Neutrophil (primary cell): ENCODE results near the gene PTPRN2.

Source experiments
- H3K27ac ChIP-seq: fragments of 200-600 bp; sonication (generic); 2 replicates; pipeline ENCODE4 v1.5.1; 2016; ENCODE audit warnings: mild to moderate bottlenecking, moderate library complexity
- H3K27me3 ChIP-seq: fragments of 200-600 bp; sonication (generic); 2 replicates; pipeline ENCODE4 v1.6.0; 2016; ENCODE audit warnings: mild to moderate bottlenecking
- H3K36me3 ChIP-seq: fragments of 200-600 bp; sonication (generic); 2 replicates; pipeline ENCODE4 v1.5.1; 2017
- H3K4me1 ChIP-seq, 2 experiments: fragments of 200-600 bp in 1 of 2; sonication (generic) in 1 of 2; 1 replicate in 1 of 2; 2 replicates in 1 of 2; pipeline versions ENCODE4 v1.5.1 to v1.6.1; 2013 to 2016; ENCODE audit warnings: low read depth in 1 of 2, low read length in 1 of 2, mild to moderate bottlenecking in 1 of 2, moderate library complexity in 1 of 2; ENCODE audit not compliant: control insufficient read depth in 1 of 2, insufficient read depth in 1 of 2
- H3K4me3 ChIP-seq, 2 experiments: fragments of 200-600 bp in 1 of 2; sonication (generic) in 1 of 2; 1 replicate in 1 of 2; 2 replicates in 1 of 2; pipeline ENCODE4 v1.5.1; 2013 to 2016; ENCODE audit warnings: low read depth in 1 of 2, low read length in 1 of 2, mild to moderate bottlenecking in 1 of 2, moderate library complexity in 1 of 2
- H3K9me3 ChIP-seq: fragments of 200-600 bp; sonication (generic); 2 replicates; pipeline ENCODE4 v1.5.1; 2016
- TF ChIP-seq, protein P1 (sequence below): fragments of 200-600 bp; sonication (generic); IDR thresholded peaks from 2 replicates; pipeline ENCODE4 v1.5.1; 2016; ENCODE audit warnings: antibody characterized with exemption

The PTPRN2 gene

GRCh38 chr7:157900556-157900955, 687.1 kb downstream of the PTPRN2 start:
- Histone ChIP-seq H3K4me1 (no peaks in the 10 kb centered on the region), H3K27ac (no peak overlapping the region), H3K9me3 (no peaks in the 10 kb centered on the region), H3K4me3 (no peak overlapping the region), H3K27me3 (peaks cover 2% of the 10 kb centered on the region), H3K36me3 (no peaks in the 10 kb centered on the region)
- TF ChIP-seq, protein P1, sequence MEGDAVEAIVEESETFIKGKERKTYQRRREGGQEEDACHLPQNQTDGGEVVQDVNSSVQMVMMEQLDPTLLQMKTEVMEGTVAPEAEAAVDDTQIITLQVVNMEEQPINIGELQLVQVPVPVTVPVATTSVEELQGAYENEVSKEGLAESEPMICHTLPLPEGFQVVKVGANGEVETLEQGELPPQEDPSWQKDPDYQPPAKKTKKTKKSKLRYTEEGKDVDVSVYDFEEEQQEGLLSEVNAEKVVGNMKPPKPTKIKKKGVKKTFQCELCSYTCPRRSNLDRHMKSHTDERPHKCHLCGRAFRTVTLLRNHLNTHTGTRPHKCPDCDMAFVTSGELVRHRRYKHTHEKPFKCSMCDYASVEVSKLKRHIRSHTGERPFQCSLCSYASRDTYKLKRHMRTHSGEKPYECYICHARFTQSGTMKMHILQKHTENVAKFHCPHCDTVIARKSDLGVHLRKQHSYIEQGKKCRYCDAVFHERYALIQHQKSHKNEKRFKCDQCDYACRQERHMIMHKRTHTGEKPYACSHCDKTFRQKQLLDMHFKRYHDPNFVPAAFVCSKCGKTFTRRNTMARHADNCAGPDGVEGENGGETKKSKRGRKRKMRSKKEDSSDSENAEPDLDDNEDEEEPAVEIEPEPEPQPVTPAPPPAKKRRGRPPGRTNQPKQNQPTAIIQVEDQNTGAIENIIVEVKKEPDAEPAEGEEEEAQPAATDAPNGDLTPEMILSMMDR = no peak

GRCh38 chr7:157900011-157900410, 687.6 kb downstream of the PTPRN2 start:
- H3K27ac ChIP-seq = no peak overlapping the region
- H3K9me3 ChIP-seq = no peaks in the 10 kb centered on the region
- H3K36me3 ChIP-seq = no peaks in the 10 kb centered on the region
- no peaks in the 10 kb centered on the region for H3K27me3 ChIP-seq
- no peaks in the 10 kb centered on the region for H3K4me1 ChIP-seq
- TF ChIP-seq, protein P1 = no peak
- no peak overlapping the region for H3K4me3 ChIP-seq

DNA sequence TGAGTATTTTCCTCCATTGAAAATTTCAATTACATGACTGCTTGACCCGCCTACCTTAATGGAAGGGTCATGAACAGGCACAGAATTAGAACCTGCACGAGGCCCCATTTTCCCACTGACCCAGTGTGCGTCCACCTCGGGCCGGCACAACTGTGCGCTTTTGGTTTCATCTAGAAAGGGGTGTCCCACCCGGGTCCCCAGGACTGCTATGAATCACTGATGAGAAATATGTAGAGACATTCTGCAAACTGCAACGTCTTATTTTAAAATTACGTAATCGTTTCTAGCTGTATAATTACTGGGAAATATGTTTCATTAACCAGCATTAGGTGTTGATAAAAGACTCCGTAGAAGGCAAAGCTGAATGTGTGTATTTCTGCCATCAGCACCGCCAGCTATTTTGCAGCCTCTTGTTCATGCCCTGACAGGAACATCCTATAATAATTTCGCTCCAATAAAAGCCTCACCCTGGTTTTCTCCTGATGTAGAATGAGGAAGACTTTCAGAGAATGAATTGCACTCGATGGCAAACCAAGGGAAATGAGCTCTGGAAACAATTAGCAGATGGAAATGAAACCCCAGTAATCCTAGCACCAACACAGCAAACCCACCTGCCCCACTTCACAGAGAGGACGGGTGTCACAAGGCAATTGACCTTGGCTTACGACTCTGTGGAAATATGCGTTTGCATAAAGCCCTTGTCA, 688.7 kb downstream of the PTPRN2 start:
- Histone ChIP-seq H3K36me3 (no peaks in the 10 kb centered on the region), H3K9me3 (no peaks in the 10 kb centered on the region), H3K27ac (no peak overlapping the region), H3K4me1 (no peaks in the 10 kb centered on the region), H3K4me3 (no peak overlapping the region), H3K27me3 (no peaks in the 10 kb centered on the region)
- TF ChIP-seq, protein P1 = no peak

DNA sequence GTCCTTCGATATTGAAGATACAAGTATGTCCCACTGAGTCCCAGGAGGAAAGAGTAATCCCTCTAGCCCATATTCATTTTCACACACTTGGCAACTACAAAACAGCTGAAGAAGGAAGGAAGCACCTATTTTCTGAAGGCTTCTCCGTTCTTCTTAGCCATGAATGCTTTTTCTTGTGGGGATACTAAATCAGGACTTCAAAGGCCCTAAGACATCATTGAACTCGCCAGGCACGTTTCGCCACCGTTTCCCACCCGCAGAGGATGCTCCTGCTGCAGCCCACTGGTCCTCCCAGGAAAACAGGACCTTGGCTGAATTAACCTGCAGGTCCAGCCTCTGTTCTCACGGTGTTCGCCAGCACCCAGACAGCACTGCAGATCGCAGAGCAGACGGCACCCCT, 689.4 kb downstream of the PTPRN2 start:
- Histone ChIP-seq H3K9me3 (no peaks in the 10 kb centered on the region), H3K27ac (no peak overlapping the region), H3K36me3 (no peaks in the 10 kb centered on the region), H3K4me3 (no peak overlapping the region), H3K27me3 (no peaks in the 10 kb centered on the region), H3K4me1 (no peaks in the 10 kb centered on the region)
- TF ChIP-seq, protein P1 = no peak

- TF ChIP-seq, protein P1 = no peak
- Histone ChIP-seq H3K4me1 (no peaks in the 10 kb centered on the region), H3K27ac (no peak overlapping the region), H3K4me3 (no peak overlapping the region), H3K9me3 (no peaks in the 10 kb centered on the region), H3K27me3 (no peaks in the 10 kb centered on the region), H3K36me3 (no peaks in the 10 kb centered on the region)
Measured at GRCh38 chr7:157897681-157898080, 689.9 kb downstream of the PTPRN2 start.
